ENCODE measurements around the gene PCGF3.

DNA sequence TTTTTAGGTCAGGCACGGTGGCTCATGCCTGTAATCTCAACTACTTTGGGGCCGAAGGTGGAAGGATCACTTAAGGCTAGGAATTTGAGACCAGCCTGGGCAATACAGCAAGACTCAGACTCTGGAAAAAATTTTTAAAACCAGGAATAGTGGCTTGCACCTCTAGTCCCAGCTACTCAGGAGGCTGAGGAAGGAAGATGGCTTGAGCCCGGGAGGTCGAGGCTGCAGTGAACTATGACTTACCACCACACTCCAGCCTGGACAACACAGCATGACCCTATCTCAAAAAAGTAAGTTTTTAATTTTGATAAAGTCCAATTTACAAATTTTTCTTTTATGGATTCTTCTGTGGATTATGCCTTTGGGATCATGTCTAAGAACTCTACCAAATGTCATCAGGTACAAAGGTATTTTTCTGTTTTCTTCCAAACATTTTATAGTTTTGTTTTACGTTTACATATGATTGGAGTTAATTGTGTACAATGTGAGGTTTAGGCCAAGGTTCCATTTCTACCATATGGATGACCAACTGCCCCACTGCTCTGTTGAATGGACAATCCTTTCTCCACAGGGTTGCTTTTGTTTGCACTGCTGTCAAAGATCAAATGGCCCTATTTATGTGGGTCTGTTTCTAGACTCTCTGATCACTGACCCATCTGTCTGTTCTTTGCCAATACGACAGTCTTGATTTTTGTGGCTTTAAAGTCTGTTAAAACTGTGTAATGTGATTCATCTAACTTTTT, 72.1 kb downstream of the PCGF3 start:
- no peak for TF ChIP-seq EZH2 (IDR thresholded peaks at IDR 0.05; ENCODE audit: borderline replicate concordance, low read depth, low read length, poor library complexity, severe bottlenecking)
- TF ChIP-seq, protein P1, sequence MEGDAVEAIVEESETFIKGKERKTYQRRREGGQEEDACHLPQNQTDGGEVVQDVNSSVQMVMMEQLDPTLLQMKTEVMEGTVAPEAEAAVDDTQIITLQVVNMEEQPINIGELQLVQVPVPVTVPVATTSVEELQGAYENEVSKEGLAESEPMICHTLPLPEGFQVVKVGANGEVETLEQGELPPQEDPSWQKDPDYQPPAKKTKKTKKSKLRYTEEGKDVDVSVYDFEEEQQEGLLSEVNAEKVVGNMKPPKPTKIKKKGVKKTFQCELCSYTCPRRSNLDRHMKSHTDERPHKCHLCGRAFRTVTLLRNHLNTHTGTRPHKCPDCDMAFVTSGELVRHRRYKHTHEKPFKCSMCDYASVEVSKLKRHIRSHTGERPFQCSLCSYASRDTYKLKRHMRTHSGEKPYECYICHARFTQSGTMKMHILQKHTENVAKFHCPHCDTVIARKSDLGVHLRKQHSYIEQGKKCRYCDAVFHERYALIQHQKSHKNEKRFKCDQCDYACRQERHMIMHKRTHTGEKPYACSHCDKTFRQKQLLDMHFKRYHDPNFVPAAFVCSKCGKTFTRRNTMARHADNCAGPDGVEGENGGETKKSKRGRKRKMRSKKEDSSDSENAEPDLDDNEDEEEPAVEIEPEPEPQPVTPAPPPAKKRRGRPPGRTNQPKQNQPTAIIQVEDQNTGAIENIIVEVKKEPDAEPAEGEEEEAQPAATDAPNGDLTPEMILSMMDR (conservative IDR thresholded peaks at IDR 0.05; ENCODE audit: low read depth, low read length), result no peak

Measured in A673 (cell line).